K562 (cell line): ENCODE data around the gene SCLT1. TPM values are rescaled to one million over a fixed set of nuclear protein-coding genes. Genes with fewer than 3 reads are reported as not detected.

Experiments used
- ATAC-seq: fragments of 200-7000 bp; cut with Tn5 transposase; 3 replicates; pipeline ENCODE4 v1.9.1; 2020; ENCODE audit warnings: moderate library complexity
- BruUV-seq: library from RNA; stranded (reverse); fragments of 400-500 nt; replicated peaks from 2 replicates; lab custom pipeline; 2021; lab: Mats Ljungman, UMichigan
- CTCF ChIA-PET: fragments of 300-600 bp; formaldehyde crosslinking; extraction: SDS; loops from one replicate; lab custom pipeline; 2021; ENCODE audit warnings: low intra/inter-chr PET ratio; lab: Yijun Ruan, JAX
- POLR2A ChIA-PET: fragments of 300-600, 350-650 bp; sonication (Branson Sonifier 250); formaldehyde crosslinking; extraction: SDS; loops from one replicate; lab custom pipeline; 2021; ENCODE audit warnings: antibody characterized with exemption, inconsistent platforms; lab: Yijun Ruan, JAX
- DNase-seq, 4 experiments: peaks; one replicate each; pipeline versions ENCODE4 v3.0.0 to v3.0.0-alpha.2; 2011 to 2018; ENCODE audit warnings: low spot score in 3 of 4, mixed read lengths in 3 of 4; ENCODE audit errors: extremely low read depth in 1 of 4
- FAIRE-seq: peaks from 2 replicates; lab custom pipeline; 2011; peaks lifted over from hg19 to GRCh38; lab: Jason Lieb, UNC
- H2AFZ ChIP-seq: 2 replicates; pipeline ENCODE4 v1.6.0; 2011; ENCODE audit warnings: low read depth, low read length, control low read depth, inconsistent platforms
- H3K27ac ChIP-seq: fragments of 200-600 bp; 3 replicates; pipeline ENCODE4 v1.8.0; 2011; ENCODE audit warnings: low read depth, mild to moderate bottlenecking, control low read depth, inconsistent platforms, low read length, moderate library complexity, mixed read lengths; ENCODE audit errors: extremely low read depth
- H3K27me3 ChIP-seq, 2 experiments: fragments of 300-600 bp in 1 of 2; 2 replicates in 1 of 2; 3 replicates in 1 of 2; pipeline versions ENCODE4 v1.6.0 to v1.8.0; 2011; ENCODE audit warnings: inconsistent platforms in 2 of 2, low read length in 2 of 2, mild to moderate bottlenecking in 1 of 2, mixed read lengths in 1 of 2, moderate library complexity in 1 of 2; ENCODE audit not compliant: control insufficient read depth in 2 of 2, insufficient read depth in 2 of 2
- H3K36me3 ChIP-seq: fragments of 300-600 bp; 3 replicates; pipeline ENCODE4 v1.8.0; 2011; ENCODE audit warnings: mild to moderate bottlenecking, low read length, inconsistent platforms; ENCODE audit not compliant: control insufficient read depth, insufficient read depth
- H3K4me1 ChIP-seq, 2 experiments: fragments of 200-600 bp in 1 of 2; replicated peaks in 1 of 2; 2 replicates in 1 of 2; 3 replicates in 1 of 2; pipeline versions ENCODE4 v1.5.1 to v1.8.0; 2011; ENCODE audit warnings: inconsistent platforms in 2 of 2, low read length in 2 of 2, mild to moderate bottlenecking in 1 of 2, mixed read lengths in 1 of 2, moderate library complexity in 1 of 2; ENCODE audit not compliant: control insufficient read depth in 2 of 2, insufficient read depth in 2 of 2
- H3K4me2 ChIP-seq: 2 replicates; pipeline ENCODE4 v1.6.1; 2011; ENCODE audit warnings: low read length, control low read depth, inconsistent platforms, mixed read lengths; ENCODE audit not compliant: insufficient read depth
- H3K4me3 ChIP-seq: fragments of 200-600 bp; sonication (generic), shearing (Covaris generic); 2 replicates; pipeline ENCODE4 v1.5.1; 2016; ENCODE audit warnings: control low read depth, inconsistent platforms
- H3K79me2 ChIP-seq: fragments of 200-600 bp; 3 replicates; pipeline ENCODE4 v1.8.0; 2011; ENCODE audit warnings: low read length, inconsistent platforms; ENCODE audit not compliant: control insufficient read depth, insufficient read depth
- H3K9ac ChIP-seq, 2 experiments: 2 replicates each; pipeline versions ENCODE4 v1.6.0 to v1.6.1; 2011; ENCODE audit warnings: low read depth in 2 of 2, low read length in 2 of 2, control low read depth in 1 of 2, inconsistent platforms in 1 of 2, mild to moderate bottlenecking in 1 of 2, mixed read lengths in 1 of 2; ENCODE audit not compliant: insufficient read depth in 1 of 2
- H3K9me1 ChIP-seq: one replicate; pipeline ENCODE4 v1.6.0; 2011; ENCODE audit warnings: inconsistent platforms, mild to moderate bottlenecking, low read length, moderate library complexity; ENCODE audit not compliant: control insufficient read depth, insufficient read depth
- H3K9me3 ChIP-seq: replicated peaks from 2 replicates; pipeline ENCODE4 v1.5.1; 2011; ENCODE audit warnings: low read depth, low read length, inconsistent platforms; ENCODE audit not compliant: control insufficient read depth, insufficient read depth
- H4K20me1 ChIP-seq: replicated peaks from 2 replicates; pipeline ENCODE4 v1.6.1; 2011; ENCODE audit warnings: low read length, inconsistent platforms, mixed read lengths; ENCODE audit not compliant: control insufficient read depth, insufficient read depth
- ARHGAP35 ChIP-seq: fragments of 450-650 bp; IDR thresholded peaks from 2 replicates; pipeline ENCODE4 v1.6.1; 2018; ENCODE audit not compliant: partially characterized antibody
- ASH1L ChIP-seq: fragments of 450-650 bp; IDR thresholded peaks from 2 replicates; pipeline ENCODE4 v1.6.1; 2018; ENCODE audit warnings: borderline replicate concordance, mild to moderate bottlenecking, low read depth; ENCODE audit not compliant: partially characterized antibody
- CBX8 ChIP-seq: fragments of 200-600 bp; sonication (generic); IDR thresholded peaks from 2 replicates; pipeline ENCODE4 v1.6.1; 2012; ENCODE audit warnings: borderline replicate concordance, mixed run types, low read depth, mild to moderate bottlenecking, moderate library complexity, mixed read lengths, low read length, control low read depth, inconsistent platforms; ENCODE audit not compliant: poor library complexity, severe bottlenecking; ENCODE audit errors: extremely low read depth
- DPF2 ChIP-seq: fragments of 450-650 bp; IDR thresholded peaks from 2 replicates; pipeline ENCODE4 v1.6.1; 2016
- HDAC3 ChIP-seq: fragments of 450-650 bp; IDR thresholded peaks from 2 replicates; pipeline ENCODE4 v1.6.1; 2018; ENCODE audit warnings: borderline replicate concordance, mild to moderate bottlenecking, moderate library complexity; ENCODE audit not compliant: partially characterized antibody
- HDGF ChIP-seq: fragments of 450-650 bp; IDR thresholded peaks from 2 replicates; pipeline ENCODE4 v1.6.1; 2016
- JUN ChIP-seq, 2 experiments: sonication (generic) in 1 of 2; formaldehyde crosslinking in 1 of 2; IDR thresholded peaks; 2 replicates each; pipeline versions ENCODE4 v1.6.1 to v1.8.0; 2012 to 2022; ENCODE audit warnings: borderline replicate concordance in 2 of 2, mild to moderate bottlenecking in 2 of 2, improper control_type of control experiment in 1 of 2, low read depth in 1 of 2, low read length in 1 of 2, missing genetic modification reagents in 1 of 2
- NR0B1 ChIP-seq: fragments of 450-650 bp; IDR thresholded peaks from one replicate; pipeline ENCODE4 v1.6.1; 2018; ENCODE audit warnings: mild to moderate bottlenecking, moderate library complexity; ENCODE audit not compliant: partially characterized antibody
- PCBP1 ChIP-seq: fragments of 200-400 bp; formaldehyde crosslinking; IDR thresholded peaks from 2 replicates; pipeline ENCODE4 v1.6.1; 2018; ENCODE audit warnings: mild to moderate bottlenecking, low read depth, low read length; ENCODE audit not compliant: poor library complexity, severe bottlenecking
- PML ChIP-seq: IDR thresholded peaks from 2 replicates; pipeline ENCODE4 v1.6.1; 2012; ENCODE audit warnings: low read length, inconsistent platforms
- POLR3G ChIP-seq: IDR thresholded peaks from 2 replicates; pipeline ENCODE4 v1.6.1; 2011; ENCODE audit not compliant: insufficient read length, insufficient replicate concordance; ENCODE audit errors: extremely low read depth
- RB1 ChIP-seq: fragments of 450-650 bp; IDR thresholded peaks from 2 replicates; pipeline ENCODE4 v1.6.1; 2017; ENCODE audit warnings: low read depth, mild to moderate bottlenecking
- RFX5 ChIP-seq: IDR thresholded peaks from 2 replicates; pipeline ENCODE4 v1.6.1; 2011; ENCODE audit warnings: low read depth, mild to moderate bottlenecking, improper control_type of control experiment, low read length
- SREBF1 ChIP-seq: fragments of 150-350 bp; IDR thresholded peaks from 2 replicates; pipeline ENCODE4 v1.6.1; 2014; ENCODE audit warnings: antibody characterized with exemption, low read depth, low read length, borderline replicate concordance
- SRSF1 ChIP-seq: fragments of 200-400 bp; formaldehyde crosslinking; IDR thresholded peaks from 2 replicates; pipeline ENCODE4 v1.6.1; 2017; ENCODE audit warnings: mild to moderate bottlenecking, low read depth, low read length, moderate library complexity
- ZBTB17 ChIP-seq: fragments of 450-650 bp; formaldehyde crosslinking; IDR thresholded peaks from 2 replicates; pipeline ENCODE4 v1.4.0; 2020; ENCODE audit warnings: mild to moderate bottlenecking
- ZNF324 ChIP-seq: fragments of 250-450 bp; sonication (Bioruptor Pico); IDR thresholded peaks from 2 replicates; pipeline ENCODE4 v1.4.0; 2020; ENCODE audit warnings: mild to moderate bottlenecking
- ZNF589 ChIP-seq: fragments of 200-800 bp; sonication (Bioruptor generic); IDR thresholded peaks from 2 replicates; pipeline ENCODE4 v1.6.1; 2016; ENCODE audit warnings: low read depth, missing genetic modification characterization, missing compliant biosample characterization
- WGBS: fragments of 100-300 bp; shearing (Covaris generic); methylation state at CpG from one replicate; pipeline ENCODE4 v1.1.6; 2016; ENCODE audit warnings: low coverage, mixed read lengths; ENCODE audit not compliant: insufficient coverage; ENCODE audit errors: missing lambda C conversion rate; 5-methylcytosine and 5-hydroxymethylcytosine counted together
- in situ Hi-C: fragments of 300-500 bp; cut with MboI; formaldehyde crosslinking; loops from 4 replicates; pipeline ENCODE4 v1.15.0; 2018; ENCODE audit warnings: inconsistent platforms, mixed read lengths
- intact Hi-C: fragments of 100-400 bp; cut with micrococcal nuclease; formaldehyde crosslinking; loops from 2 replicates; pipeline ENCODE4 v1.14.2; 2022
- polyA plus RNA-seq, 8 experiments: library from polyadenylated mRNA; depleted of rRNA in 4 of 8; stranded (reverse) in 5 of 8; unstranded in 3 of 8; fragments of >200 nt; fragmentation: Nextera tagmentation in 2 of 8; fragmentation: Illumina TruSeq in 1 of 8; extraction: Ambion mirVana in 2 of 8; extraction: Trizol in 1 of 8; gene quantifications; 2 replicates each; pipeline versions ENCODE4 v1.2.1 to v1.2.3, GENCODE V29; 2011 to 2014; ENCODE audit warnings: inconsistent platforms in 1 of 8, missing spikeins in 1 of 8
- total RNA-seq, 7 experiments: library from RNA; depleted of rRNA in 6 of 7; stranded (reverse); fragments of >200 nt in 6 of 7; fragmentation: Illumina TruSeq in 2 of 7; extraction: Trizol in 2 of 7; gene quantifications; 2 replicates each; pipeline versions ENCODE4 v1.2.1 to v1.2.3, GENCODE V29; 2011 to 2021; ENCODE audit warnings: low replicate concordance in 1 of 7
- TF ChIP-seq, protein P1 (sequence below): fragments of 250-450 bp; sonication (Bioruptor Pico); IDR thresholded peaks from 2 replicates; pipeline ENCODE4 v1.4.0; 2020; ENCODE audit warnings: borderline replicate concordance
- TF ChIP-seq, protein P2 (sequence below): sonication (generic); IDR thresholded peaks from 2 replicates; pipeline ENCODE4 v1.6.1; 2016

SCLT1 gene
- total and polyA plus RNA-seq, 9 of the 15 experiments (the other 6 are each of a cell fraction or from before 2014, with no cell fraction given): 8.0 to 31.9 (median 24.2) TPM

DNA sequence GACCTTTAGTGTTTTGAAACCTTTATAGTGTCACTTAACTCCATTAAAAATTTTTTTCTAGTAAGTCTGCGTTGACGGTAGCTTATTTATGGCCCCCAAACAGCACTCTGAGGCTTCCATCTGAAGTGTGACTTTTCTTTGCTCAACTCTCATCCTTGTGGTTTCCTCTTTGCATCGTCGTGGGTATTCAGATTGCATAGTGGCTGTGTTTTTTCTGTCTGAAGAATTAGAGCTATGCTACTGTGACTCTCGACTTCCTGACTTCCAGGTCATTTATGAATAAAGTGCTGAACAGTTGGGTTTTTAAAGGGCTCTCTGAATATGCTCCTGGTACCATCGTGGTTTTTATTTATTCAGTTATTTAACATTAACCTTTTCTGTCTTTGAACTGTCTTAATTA lies 238.9 kb downstream of the SCLT1 start:
- POLR2A ChIA-PET: no interaction called here
- DNase-seq: no peak
- intact Hi-C loops: no loop called here

More for the DNA sequence above, 238.9 kb downstream of the SCLT1 start:
- Histone ChIP-seq H3K4me2 (no peak overlapping the region), H3K36me3 (peaks cover 99% of the 10 kb centered on the region), H4K20me1 (no peaks in the 10 kb centered on the region; the same call in 1 of the 2 replicates), H3K27me3 (no peaks in the 10 kb centered on the region), H2AFZ (no peak overlapping the region), H3K27ac (no peak overlapping the region), H3K9ac (no peak overlapping the region), H3K9me3 (no peaks in the 10 kb centered on the region), H3K79me2 (peaks cover 3% of the 10 kb centered on the region; the same call in 1 of the 3 replicates), H3K4me3 (no peak overlapping the region), H3K9me1 (no peaks in the 10 kb centered on the region), H3K4me1 (no peaks in the 10 kb centered on the region)
- TF ChIP-seq ZNF589 (CRISPR knock-in tag): no peak
- TF ChIP-seq SRSF1: no peak
- TF ChIP-seq ASH1L: no peak
- no peak for TF ChIP-seq POLR3G
- TF ChIP-seq JUN (IDR thresholded peaks at IDR 0.05; ENCODE audit: borderline replicate concordance, low read depth, low read length): no peak
- no peak for TF ChIP-seq JUN (CRISPR knock-in tag; IDR thresholded peaks at IDR 0.05; ENCODE audit: borderline replicate concordance)
- no peak for TF ChIP-seq HDGF
- TF ChIP-seq PCBP1: no peak
- TF ChIP-seq ZBTB17: no peak
- TF ChIP-seq PML: no peak
- TF ChIP-seq ZNF324 (CRISPR knock-in tag): no peak
- TF ChIP-seq DPF2: no peak
- no peak for TF ChIP-seq ARHGAP35
- TF ChIP-seq SREBF1: no peak
- TF ChIP-seq, protein P1, sequence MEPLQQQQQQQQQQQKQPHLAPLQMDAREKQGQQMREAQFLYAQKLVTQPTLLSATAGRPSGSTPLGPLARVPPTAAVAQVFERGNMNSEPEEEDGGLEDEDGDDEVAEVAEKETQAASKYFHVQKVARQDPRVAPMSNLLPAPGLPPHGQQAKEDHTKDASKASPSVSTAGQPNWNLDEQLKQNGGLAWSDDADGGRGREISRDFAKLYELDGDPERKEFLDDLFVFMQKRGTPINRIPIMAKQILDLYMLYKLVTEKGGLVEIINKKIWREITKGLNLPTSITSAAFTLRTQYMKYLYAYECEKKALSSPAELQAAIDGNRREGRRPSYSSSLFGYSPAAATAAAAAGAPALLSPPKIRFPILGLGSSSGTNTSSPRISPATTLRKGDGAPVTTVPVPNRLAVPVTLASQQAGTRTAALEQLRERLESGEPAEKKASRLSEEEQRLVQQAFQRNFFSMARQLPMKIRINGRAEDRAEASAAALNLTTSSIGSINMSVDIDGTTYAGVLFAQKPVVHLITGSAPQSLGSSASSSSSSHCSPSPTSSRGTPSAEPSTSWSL (CRISPR knock-in tag): no peak
- TF ChIP-seq, protein P2, sequence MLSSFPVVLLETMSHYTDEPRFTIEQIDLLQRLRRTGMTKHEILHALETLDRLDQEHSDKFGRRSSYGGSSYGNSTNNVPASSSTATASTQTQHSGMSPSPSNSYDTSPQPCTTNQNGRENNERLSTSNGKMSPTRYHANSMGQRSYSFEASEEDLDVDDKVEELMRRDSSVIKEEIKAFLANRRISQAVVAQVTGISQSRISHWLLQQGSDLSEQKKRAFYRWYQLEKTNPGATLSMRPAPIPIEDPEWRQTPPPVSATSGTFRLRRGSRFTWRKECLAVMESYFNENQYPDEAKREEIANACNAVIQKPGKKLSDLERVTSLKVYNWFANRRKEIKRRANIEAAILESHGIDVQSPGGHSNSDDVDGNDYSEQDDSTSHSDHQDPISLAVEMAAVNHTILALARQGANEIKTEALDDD: no peak
- no peak for TF ChIP-seq NR0B1
- no peak for TF ChIP-seq RFX5
- no peak for TF ChIP-seq CBX8
- TF ChIP-seq RB1: no peak
- TF ChIP-seq HDAC3: no peak
- peak; percentile 63 for FAIRE-seq
- CTCF ChIA-PET: no interaction called here
- in situ Hi-C loops: loop anchor here (25.0 kb wide), 1 partner anchor 667 kb away; no protein-coding TSS in a partner anchor
- ATAC-seq: no peak
- no TSS peak for BruUV-seq
- 87% methylated on average over 6 of the region's 6 CpGs for WGBS
